GM23338 (cell line): ENCODE results near the gene UBA6. TPM values are rescaled to one million over a fixed set of nuclear protein-coding genes. Genes with fewer than 3 reads are reported as not detected.

Experiments used
- ATAC-seq: fragments of 200-7000 bp; cut with Tn5 transposase; 3 replicates; pipeline ENCODE4 v1.9.1; 2020
- DNase-seq: peaks from one replicate; pipeline ENCODE4 v3.0.0-alpha.2; 2015; ENCODE audit warnings: low spot score
- H2AFZ ChIP-seq: fragments of 200-600 bp; sonication (generic); 2 replicates; pipeline ENCODE4 v1.8.0; 2016; ENCODE audit warnings: antibody characterized with exemption, mild to moderate bottlenecking, moderate library complexity
- H3F3A ChIP-seq: fragments of 200-600 bp; sonication (generic); replicated peaks from 2 replicates; pipeline ENCODE4 v1.8.0; 2017; ENCODE audit warnings: antibody characterized with exemption, mixed run types, low read depth
- H3K27ac ChIP-seq: fragments of 200-600 bp; sonication (generic); 2 replicates; pipeline ENCODE4 v1.6.1; 2016; ENCODE audit warnings: low read depth
- H3K27me3 ChIP-seq: fragments of 200-600 bp; sonication (generic); 2 replicates; pipeline ENCODE4 v1.8.0; 2016; ENCODE audit warnings: mild to moderate bottlenecking, mixed run types, moderate library complexity; ENCODE audit not compliant: insufficient read depth
- H3K36me3 ChIP-seq: fragments of 200-600 bp; sonication (generic); 2 replicates; pipeline ENCODE4 v1.8.0; 2016; ENCODE audit warnings: mild to moderate bottlenecking; ENCODE audit not compliant: insufficient read depth
- H3K4me1 ChIP-seq: fragments of 200-600 bp; sonication (generic); 2 replicates; pipeline ENCODE4 v1.8.0; 2016; ENCODE audit warnings: mild to moderate bottlenecking, moderate library complexity; ENCODE audit not compliant: insufficient read depth
- H3K4me2 ChIP-seq: fragments of 200-600 bp; sonication (generic); 2 replicates; pipeline ENCODE4 v1.7.1; 2017; ENCODE audit warnings: mixed run types
- H3K4me3 ChIP-seq: fragments of 200-600 bp; sonication (generic); 2 replicates; pipeline ENCODE4 v1.6.1; 2016; ENCODE audit warnings: mixed run types
- H3K79me2 ChIP-seq: fragments of 200-600 bp; sonication (generic); replicated peaks from 2 replicates; pipeline ENCODE4 v1.8.0; 2017; ENCODE audit warnings: mild to moderate bottlenecking; ENCODE audit not compliant: insufficient read depth
- H3K9me2 ChIP-seq: fragments of 200-600 bp; sonication (generic); 2 replicates; pipeline ENCODE4 v1.8.0; 2017; ENCODE audit not compliant: insufficient read depth
- H4K20me1 ChIP-seq: fragments of 200-600 bp; sonication (generic); replicated peaks from 2 replicates; pipeline ENCODE4 v1.8.0; 2017; ENCODE audit warnings: mild to moderate bottlenecking; ENCODE audit not compliant: insufficient read depth
- H3K27ac Mint-ChIP-seq: 2 replicates; pipeline ENCODE4 v1.8.0; 2020; ENCODE audit warnings: inconsistent platforms, mild to moderate bottlenecking, moderate library complexity, mixed read lengths
- H3K27me3 Mint-ChIP-seq: 3 replicates; pipeline ENCODE4 v1.8.0; 2022; ENCODE audit warnings: low read depth, mild to moderate bottlenecking, moderate library complexity, mixed read lengths, inconsistent platforms; ENCODE audit not compliant: insufficient read depth, poor library complexity
- H3K36me3 Mint-ChIP-seq: 3 replicates; pipeline ENCODE4 v1.8.0; 2021; ENCODE audit warnings: low read depth, mild to moderate bottlenecking, inconsistent platforms, moderate library complexity, mixed read lengths
- H3K4me1 Mint-ChIP-seq: 3 replicates; pipeline ENCODE4 v1.8.0; 2020; ENCODE audit warnings: mild to moderate bottlenecking, inconsistent platforms, mixed read lengths
- H3K4me3 Mint-ChIP-seq: 3 replicates; pipeline ENCODE4 v1.8.0; 2021; ENCODE audit warnings: moderate library complexity, mild to moderate bottlenecking, inconsistent platforms, mixed read lengths
- H3K9me3 Mint-ChIP-seq: 3 replicates; pipeline ENCODE4 v1.8.0; 2020; ENCODE audit warnings: moderate library complexity, mild to moderate bottlenecking, inconsistent platforms, mixed read lengths
- CREB1 ChIP-seq: fragments of 250-450 bp; sonication (Bioruptor Pico); IDR thresholded peaks from 2 replicates; pipeline ENCODE4 v1.5.0; 2020; ENCODE audit warnings: low read depth, mild to moderate bottlenecking, moderate library complexity
- EZH2 ChIP-seq: fragments of 200-600 bp; sonication (generic); IDR thresholded peaks from one replicate; pipeline ENCODE4 v1.8.0; 2017; ENCODE audit warnings: antibody characterized with exemption, mild to moderate bottlenecking, low read depth; ENCODE audit not compliant: unreplicated experiment
- EZH2phosphoT487 ChIP-seq: fragments of 200-600 bp; sonication (generic); IDR thresholded peaks from one replicate; pipeline ENCODE4 v1.8.1; 2018; ENCODE audit warnings: antibody characterized with exemption; ENCODE audit not compliant: unreplicated experiment
- JUNB ChIP-seq: IDR thresholded peaks from one replicate; pipeline ENCODE4 v1.6.1; 2016; ENCODE audit warnings: antibody characterized with exemption; ENCODE audit not compliant: unreplicated experiment
- NANOG ChIP-seq: IDR thresholded peaks from 2 replicates; pipeline ENCODE4 v1.6.1; 2016; ENCODE audit warnings: antibody characterized with exemption, borderline replicate concordance
- POLR2AphosphoS5 ChIP-seq: IDR thresholded peaks from 2 replicates; pipeline ENCODE4 v1.6.1; 2016; ENCODE audit warnings: antibody characterized with exemption, low read depth
- STAT1 ChIP-seq: IDR thresholded peaks from one replicate; pipeline ENCODE4 v1.6.1; 2016; ENCODE audit warnings: antibody characterized with exemption; ENCODE audit not compliant: unreplicated experiment
- ZNF114 ChIP-seq: fragments of 250-450 bp; sonication (Bioruptor Pico); IDR thresholded peaks from 2 replicates; pipeline ENCODE4 v1.5.0; 2020; ENCODE audit warnings: mild to moderate bottlenecking, moderate library complexity
- ZNF331 ChIP-seq: fragments of 250-450 bp; sonication (Bioruptor Pico); IDR thresholded peaks from 2 replicates; pipeline ENCODE4 v1.5.0; 2020; ENCODE audit warnings: low read depth, mild to moderate bottlenecking, moderate library complexity
- polyA plus RNA-seq: library from polyadenylated mRNA; unstranded; fragments of >200 nt; fragmentation: Nextera tagmentation; extraction: Ambion mirVana; gene quantifications from 2 replicates; pipeline ENCODE4 v1.2.1, GENCODE V29; 2016
- total RNA-seq: library from RNA; depleted of rRNA; stranded (reverse); fragments of >200 nt; shearing (Covaris generic); gene quantifications from 2 replicates; pipeline ENCODE4 v1.2.3, GENCODE V29; 2014
- TF ChIP-seq, protein P1 (sequence below), 2 experiments: fragments of 200-600 bp in 1 of 2; sonication (generic) in 1 of 2; conservative IDR thresholded peaks; 2 replicates each; pipeline versions ENCODE4 v1.5.1 to v1.6.1; 2016 to 2017; ENCODE audit warnings: antibody characterized with exemption in 2 of 2, low read depth in 2 of 2, mild to moderate bottlenecking in 2 of 2, moderate library complexity in 1 of 2
- TF ChIP-seq, protein P2 (sequence below): IDR thresholded peaks from one replicate; pipeline ENCODE4 v1.6.1; 2018; ENCODE audit warnings: antibody characterized with exemption; ENCODE audit not compliant: unreplicated experiment
- TF ChIP-seq, protein P3 (sequence below): IDR thresholded peaks from 2 replicates; pipeline ENCODE4 v1.6.1; 2016; ENCODE audit warnings: antibody characterized with exemption

The UBA6 gene
- total and polyA plus RNA-seq, 2 experiments from 2014 or later = 17.6 to 77.3 TPM

DNA sequence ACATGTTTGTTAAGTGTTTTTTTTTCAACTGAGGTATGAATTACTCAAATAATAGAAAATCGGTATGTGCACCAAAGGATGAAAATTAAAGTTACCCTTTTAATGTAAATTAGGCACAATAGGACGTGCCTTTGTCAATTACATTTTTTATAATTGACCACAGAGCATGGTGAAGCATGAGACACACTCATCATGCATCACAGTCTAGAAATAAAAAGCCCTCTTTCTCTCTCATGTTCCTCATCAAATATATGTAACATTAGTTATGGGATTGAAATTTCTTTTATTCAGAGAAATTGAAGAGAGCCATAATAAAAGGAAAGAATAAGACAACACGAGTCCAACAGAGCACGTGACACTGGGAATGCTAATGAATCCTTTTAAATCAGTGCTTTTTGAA, 49.7 kb upstream of the UBA6 start:
- Mint-ChIP-seq H3K27ac (no peak overlapping the region), H3K9me3 (no peaks in the 10 kb centered on the region), H3K36me3 (no peaks in the 10 kb centered on the region), H3K27me3 (no peaks in the 10 kb centered on the region), H3K4me3 (no peak overlapping the region), H3K4me1 (no peaks in the 10 kb centered on the region; the same call in 1 of the 3 replicates)
- Histone ChIP-seq H3K79me2 (no peaks in the 10 kb centered on the region), H4K20me1 (no peaks in the 10 kb centered on the region), H2AFZ (no peak overlapping the region), H3K36me3 (no peaks in the 10 kb centered on the region), H3F3A (no peaks in the 10 kb centered on the region), H3K27ac (no peak overlapping the region), H3K27me3 (no peaks in the 10 kb centered on the region), H3K4me2 (no peak overlapping the region), H3K4me3 (no peak overlapping the region), H3K9me2 (no peaks in the 10 kb centered on the region), H3K4me1 (no peaks in the 10 kb centered on the region)
- TF ChIP-seq STAT1 = no peak
- no peak for TF ChIP-seq ZNF331 (CRISPR knock-in tag)
- TF ChIP-seq EZH2 = no peak
- TF ChIP-seq, protein P1, sequence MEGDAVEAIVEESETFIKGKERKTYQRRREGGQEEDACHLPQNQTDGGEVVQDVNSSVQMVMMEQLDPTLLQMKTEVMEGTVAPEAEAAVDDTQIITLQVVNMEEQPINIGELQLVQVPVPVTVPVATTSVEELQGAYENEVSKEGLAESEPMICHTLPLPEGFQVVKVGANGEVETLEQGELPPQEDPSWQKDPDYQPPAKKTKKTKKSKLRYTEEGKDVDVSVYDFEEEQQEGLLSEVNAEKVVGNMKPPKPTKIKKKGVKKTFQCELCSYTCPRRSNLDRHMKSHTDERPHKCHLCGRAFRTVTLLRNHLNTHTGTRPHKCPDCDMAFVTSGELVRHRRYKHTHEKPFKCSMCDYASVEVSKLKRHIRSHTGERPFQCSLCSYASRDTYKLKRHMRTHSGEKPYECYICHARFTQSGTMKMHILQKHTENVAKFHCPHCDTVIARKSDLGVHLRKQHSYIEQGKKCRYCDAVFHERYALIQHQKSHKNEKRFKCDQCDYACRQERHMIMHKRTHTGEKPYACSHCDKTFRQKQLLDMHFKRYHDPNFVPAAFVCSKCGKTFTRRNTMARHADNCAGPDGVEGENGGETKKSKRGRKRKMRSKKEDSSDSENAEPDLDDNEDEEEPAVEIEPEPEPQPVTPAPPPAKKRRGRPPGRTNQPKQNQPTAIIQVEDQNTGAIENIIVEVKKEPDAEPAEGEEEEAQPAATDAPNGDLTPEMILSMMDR (conservative IDR thresholded peaks at IDR 0.05; ENCODE audit: low read depth in 2 of 2) = no peak
- TF ChIP-seq NANOG = no peak
- no peak for TF ChIP-seq POLR2AphosphoS5
- DNase-seq (no peak), ATAC-seq (no peak)

DNA sequence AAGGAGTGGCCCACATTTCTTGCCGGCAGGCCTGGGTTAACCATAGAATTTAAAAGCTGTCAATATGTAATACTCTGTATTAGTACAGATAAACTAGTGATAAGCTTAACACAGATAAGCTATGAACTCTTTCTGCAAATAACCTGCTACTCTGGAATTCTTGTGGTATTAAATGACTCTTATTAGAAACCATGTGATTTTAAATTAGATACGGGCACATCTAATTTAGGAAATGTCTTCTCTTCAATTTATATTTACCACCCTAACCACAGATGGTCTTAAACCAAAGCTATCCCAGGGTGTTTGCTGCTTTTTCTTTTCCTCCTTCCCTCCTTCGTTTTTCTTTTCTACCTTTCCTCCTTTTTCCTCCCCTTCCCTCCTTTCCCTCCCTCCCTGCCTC, 48.3 kb upstream of the UBA6 start:
- H3K27ac ChIP-seq = no peak overlapping the region
- H2AFZ ChIP-seq = no peak overlapping the region
- Mint-ChIP-seq H3K4me1 (no peaks in the 10 kb centered on the region; the same call in 1 of the 3 replicates), H3K27me3 (peaks cover 1% of the 10 kb centered on the region), H3K4me3 (no peak overlapping the region), H3K9me3 (no peaks in the 10 kb centered on the region), H3K27ac (no peak overlapping the region; the same call in 1 of the 2 replicates), H3K36me3 (no peaks in the 10 kb centered on the region)
- no peak overlapping the region for H3K4me2 ChIP-seq
- no peaks in the 10 kb centered on the region for H3K27me3 ChIP-seq
- H4K20me1 ChIP-seq = no peaks in the 10 kb centered on the region
- no peaks in the 10 kb centered on the region for H3K36me3 ChIP-seq
- no peak overlapping the region for H3K4me3 ChIP-seq
- H3K79me2 ChIP-seq = no peaks in the 10 kb centered on the region
- H3F3A ChIP-seq = no peaks in the 10 kb centered on the region
- no peaks in the 10 kb centered on the region for H3K9me2 ChIP-seq
- no peak for ATAC-seq
- no peaks in the 10 kb centered on the region for H3K4me1 ChIP-seq
- DNase-seq = no peak
- TF ChIP-seq STAT1 = no peak
- TF ChIP-seq, protein P2, sequence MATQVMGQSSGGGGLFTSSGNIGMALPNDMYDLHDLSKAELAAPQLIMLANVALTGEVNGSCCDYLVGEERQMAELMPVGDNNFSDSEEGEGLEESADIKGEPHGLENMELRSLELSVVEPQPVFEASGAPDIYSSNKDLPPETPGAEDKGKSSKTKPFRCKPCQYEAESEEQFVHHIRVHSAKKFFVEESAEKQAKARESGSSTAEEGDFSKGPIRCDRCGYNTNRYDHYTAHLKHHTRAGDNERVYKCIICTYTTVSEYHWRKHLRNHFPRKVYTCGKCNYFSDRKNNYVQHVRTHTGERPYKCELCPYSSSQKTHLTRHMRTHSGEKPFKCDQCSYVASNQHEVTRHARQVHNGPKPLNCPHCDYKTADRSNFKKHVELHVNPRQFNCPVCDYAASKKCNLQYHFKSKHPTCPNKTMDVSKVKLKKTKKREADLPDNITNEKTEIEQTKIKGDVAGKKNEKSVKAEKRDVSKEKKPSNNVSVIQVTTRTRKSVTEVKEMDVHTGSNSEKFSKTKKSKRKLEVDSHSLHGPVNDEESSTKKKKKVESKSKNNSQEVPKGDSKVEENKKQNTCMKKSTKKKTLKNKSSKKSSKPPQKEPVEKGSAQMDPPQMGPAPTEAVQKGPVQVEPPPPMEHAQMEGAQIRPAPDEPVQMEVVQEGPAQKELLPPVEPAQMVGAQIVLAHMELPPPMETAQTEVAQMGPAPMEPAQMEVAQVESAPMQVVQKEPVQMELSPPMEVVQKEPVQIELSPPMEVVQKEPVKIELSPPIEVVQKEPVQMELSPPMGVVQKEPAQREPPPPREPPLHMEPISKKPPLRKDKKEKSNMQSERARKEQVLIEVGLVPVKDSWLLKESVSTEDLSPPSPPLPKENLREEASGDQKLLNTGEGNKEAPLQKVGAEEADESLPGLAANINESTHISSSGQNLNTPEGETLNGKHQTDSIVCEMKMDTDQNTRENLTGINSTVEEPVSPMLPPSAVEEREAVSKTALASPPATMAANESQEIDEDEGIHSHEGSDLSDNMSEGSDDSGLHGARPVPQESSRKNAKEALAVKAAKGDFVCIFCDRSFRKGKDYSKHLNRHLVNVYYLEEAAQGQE = no peak
- TF ChIP-seq POLR2AphosphoS5 = no peak
- no peak for TF ChIP-seq ZNF331 (CRISPR knock-in tag)
- no peak for TF ChIP-seq JUNB
- TF ChIP-seq, protein P3, sequence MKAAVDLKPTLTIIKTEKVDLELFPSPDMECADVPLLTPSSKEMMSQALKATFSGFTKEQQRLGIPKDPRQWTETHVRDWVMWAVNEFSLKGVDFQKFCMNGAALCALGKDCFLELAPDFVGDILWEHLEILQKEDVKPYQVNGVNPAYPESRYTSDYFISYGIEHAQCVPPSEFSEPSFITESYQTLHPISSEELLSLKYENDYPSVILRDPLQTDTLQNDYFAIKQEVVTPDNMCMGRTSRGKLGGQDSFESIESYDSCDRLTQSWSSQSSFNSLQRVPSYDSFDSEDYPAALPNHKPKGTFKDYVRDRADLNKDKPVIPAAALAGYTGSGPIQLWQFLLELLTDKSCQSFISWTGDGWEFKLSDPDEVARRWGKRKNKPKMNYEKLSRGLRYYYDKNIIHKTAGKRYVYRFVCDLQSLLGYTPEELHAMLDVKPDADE = no peak
- no peak for TF ChIP-seq EZH2phosphoT487
- TF ChIP-seq CREB1 (CRISPR knock-in tag) = no peak
- no peak for TF ChIP-seq ZNF114
- TF ChIP-seq, protein P1 (conservative IDR thresholded peaks at IDR 0.05; ENCODE audit: low read depth in 2 of 2) = no peak
- TF ChIP-seq EZH2 = no peak
